Measurements from ENCODE around the gene S100Z. TPM values are rescaled to one million over a fixed set of nuclear protein-coding genes. Genes with fewer than 3 reads are reported as not detected.
"Not testable (repeated sequence)": the region's sequence is repeated elsewhere in the genome, so short reads cannot be mapped to it uniquely, and the experiment has no call there.

The S100Z gene
- total and polyA plus RNA-seq, 4 donors: 0.77 to 1.9 (median 1.5) TPM

DNA sequence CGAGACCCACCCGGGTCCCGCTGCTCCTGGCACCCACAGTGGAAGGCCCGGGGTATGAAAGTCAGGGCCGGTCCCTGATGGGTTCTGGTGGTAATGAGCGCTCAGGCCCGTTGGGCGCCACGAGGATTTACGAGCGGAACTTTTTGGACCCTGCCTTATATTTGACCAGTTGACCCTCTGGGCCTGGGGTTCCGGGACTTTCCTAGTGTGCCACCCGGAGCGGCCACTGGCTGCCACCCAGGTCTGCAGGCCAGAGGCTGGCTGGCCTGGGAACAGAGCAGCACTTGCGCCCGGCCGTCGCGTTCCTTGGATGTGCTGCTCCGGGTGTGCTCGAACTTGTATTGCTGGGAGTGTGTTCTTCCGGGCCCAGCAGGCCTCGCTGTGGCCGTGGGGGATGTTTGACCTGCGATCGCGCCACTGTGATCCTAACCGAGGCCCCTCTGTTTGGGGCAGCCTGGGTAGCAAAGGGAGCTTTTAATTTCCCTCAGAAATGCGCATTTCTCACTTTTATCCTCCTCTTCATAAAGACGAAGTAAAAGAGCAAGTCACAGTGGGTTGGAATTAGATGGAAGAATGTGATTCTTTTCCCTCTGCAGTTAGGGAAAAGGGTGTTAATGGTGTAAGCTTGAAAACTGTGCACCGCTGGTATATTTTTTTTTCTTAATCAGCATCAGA, 29.8 kb upstream of the S100Z start:
- Histone ChIP-seq H3K4me3 (peak overlapping the region; percentile 53), H3K27ac (ENCODE audit: low read depth in 1 of 2, low read length in 1 of 2) (no peak overlapping the region), H3K36me3 (ENCODE audit: control insufficient read depth in 4 of 4, insufficient read depth in 4 of 4, low read length in 4 of 4) (no peaks in the 10 kb centered on the region), H3K4me1 (ENCODE audit: control insufficient read depth in 5 of 5, insufficient read depth in 5 of 5, low read length in 5 of 5) (peaks cover 0 to 19% (median 0%) of the 10 kb centered on the region in 5 donors), H3K9ac (ENCODE audit: insufficient read depth in 1 of 2, low read length in 2 of 2) (peak overlapping the region; percentile 17 to 67), H3K27me3 (ENCODE audit: control insufficient read depth in 3 of 3, insufficient read depth in 3 of 3, low read length in 2 of 3) (peaks cover 0 to 10% (median 5%) of the 10 kb centered on the region in 3 donors), H3K9me3 (ENCODE audit: control insufficient read depth in 4 of 4, insufficient read depth in 3 of 4, low read length in 3 of 4) (no peaks in the 10 kb centered on the region)
- peak in 1 of 3 donors; percentile 9 for DNase-seq
- ATAC-seq (ENCODE audit: insufficient read depth, low FRiP score): peak; percentile 9
- TF ChIP-seq, protein P1, sequence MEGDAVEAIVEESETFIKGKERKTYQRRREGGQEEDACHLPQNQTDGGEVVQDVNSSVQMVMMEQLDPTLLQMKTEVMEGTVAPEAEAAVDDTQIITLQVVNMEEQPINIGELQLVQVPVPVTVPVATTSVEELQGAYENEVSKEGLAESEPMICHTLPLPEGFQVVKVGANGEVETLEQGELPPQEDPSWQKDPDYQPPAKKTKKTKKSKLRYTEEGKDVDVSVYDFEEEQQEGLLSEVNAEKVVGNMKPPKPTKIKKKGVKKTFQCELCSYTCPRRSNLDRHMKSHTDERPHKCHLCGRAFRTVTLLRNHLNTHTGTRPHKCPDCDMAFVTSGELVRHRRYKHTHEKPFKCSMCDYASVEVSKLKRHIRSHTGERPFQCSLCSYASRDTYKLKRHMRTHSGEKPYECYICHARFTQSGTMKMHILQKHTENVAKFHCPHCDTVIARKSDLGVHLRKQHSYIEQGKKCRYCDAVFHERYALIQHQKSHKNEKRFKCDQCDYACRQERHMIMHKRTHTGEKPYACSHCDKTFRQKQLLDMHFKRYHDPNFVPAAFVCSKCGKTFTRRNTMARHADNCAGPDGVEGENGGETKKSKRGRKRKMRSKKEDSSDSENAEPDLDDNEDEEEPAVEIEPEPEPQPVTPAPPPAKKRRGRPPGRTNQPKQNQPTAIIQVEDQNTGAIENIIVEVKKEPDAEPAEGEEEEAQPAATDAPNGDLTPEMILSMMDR (IDR thresholded peaks at IDR 0.05; ENCODE audit: control extremely low read depth, extremely low read depth): no peak
- 14 to 35% methylated on average over 31 of the region's 31 CpGs for WGBS, 2 donors

DNA sequence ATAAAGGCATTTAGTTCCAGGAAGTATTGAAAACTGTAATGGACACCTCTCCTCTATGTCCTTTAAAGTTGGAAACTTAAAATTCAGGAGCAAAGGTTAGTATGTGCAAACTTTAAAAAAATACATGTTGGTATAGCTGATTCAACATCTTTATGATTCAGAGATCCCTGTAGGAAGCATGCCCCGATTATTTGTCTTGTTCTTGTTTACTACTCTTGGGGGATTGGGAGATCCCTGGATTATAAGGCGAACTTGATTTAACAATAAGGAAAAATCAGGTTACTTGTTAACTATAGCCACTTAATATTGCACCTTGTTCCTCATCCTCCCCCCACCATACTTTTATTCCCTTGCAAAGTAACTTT, 29.3 kb upstream of the S100Z start:
- Histone ChIP-seq H3K27ac (ENCODE audit: low read depth in 1 of 2, low read length in 1 of 2) (no peak overlapping the region), H3K9me3 (ENCODE audit: control insufficient read depth in 4 of 4, insufficient read depth in 3 of 4, low read length in 3 of 4) (no peaks in the 10 kb centered on the region), H3K9ac (ENCODE audit: insufficient read depth in 1 of 2, low read length in 2 of 2) (no peak overlapping the region), H3K4me3 (no peak overlapping the region), H3K36me3 (ENCODE audit: control insufficient read depth in 4 of 4, insufficient read depth in 4 of 4, low read length in 4 of 4) (no peaks in the 10 kb centered on the region), H3K4me1 (ENCODE audit: control insufficient read depth in 5 of 5, insufficient read depth in 5 of 5, low read length in 5 of 5) (peaks cover 0 to 19% (median 0%) of the 10 kb centered on the region in 5 donors), H3K27me3 (ENCODE audit: control insufficient read depth in 3 of 3, insufficient read depth in 3 of 3, low read length in 2 of 3) (peaks cover 0 to 10% (median 5%) of the 10 kb centered on the region in 3 donors)
- TF ChIP-seq, protein P1 (IDR thresholded peaks at IDR 0.05; ENCODE audit: control extremely low read depth, extremely low read depth): no peak
- WGBS, 2 donors: 55 to 62% methylated on average over 2 of the region's 2 CpGs
- ATAC-seq (ENCODE audit: insufficient read depth, low FRiP score): no peak
- no peak for DNase-seq

DNA sequence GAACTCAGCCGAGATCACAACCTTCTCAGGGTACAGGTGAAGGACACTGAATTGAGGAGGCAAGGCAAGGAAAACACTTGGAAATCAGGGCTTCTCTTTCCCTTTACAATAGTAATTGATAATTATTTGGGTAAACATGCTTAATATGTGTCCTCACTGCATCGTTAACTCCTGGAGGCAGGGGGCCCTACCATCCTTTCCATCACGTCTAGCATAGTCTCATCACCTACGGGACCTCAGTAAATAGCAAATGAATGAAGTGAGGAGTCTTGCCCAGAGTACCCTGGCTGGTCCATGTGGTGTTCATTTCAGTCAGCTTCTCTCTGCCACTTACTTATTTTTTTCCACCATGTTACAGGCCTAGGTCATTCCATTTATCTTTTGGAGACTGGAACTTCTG, 28.7 kb upstream of the S100Z start:
- Histone ChIP-seq H3K36me3 (ENCODE audit: control insufficient read depth in 4 of 4, insufficient read depth in 4 of 4, low read length in 4 of 4) (no peaks in the 10 kb centered on the region), H3K27me3 (ENCODE audit: control insufficient read depth in 3 of 3, insufficient read depth in 3 of 3, low read length in 2 of 3) (peaks cover 0 to 10% (median 5%) of the 10 kb centered on the region in 3 donors), H3K9ac (ENCODE audit: insufficient read depth in 1 of 2, low read length in 2 of 2) (no peak overlapping the region), H3K4me1 (ENCODE audit: control insufficient read depth in 5 of 5, insufficient read depth in 5 of 5, low read length in 5 of 5) (peaks cover 0 to 19% (median 0%) of the 10 kb centered on the region in 5 donors), H3K4me3 (no peak overlapping the region), H3K9me3 (ENCODE audit: control insufficient read depth in 4 of 4, insufficient read depth in 3 of 4, low read length in 3 of 4) (no peaks in the 10 kb centered on the region), H3K27ac (ENCODE audit: low read depth in 1 of 2, low read length in 1 of 2) (no peak overlapping the region)
- DNase-seq (no peak), ATAC-seq (ENCODE audit: insufficient read depth, low FRiP score) (no peak)
- TF ChIP-seq, protein P1 (IDR thresholded peaks at IDR 0.05; ENCODE audit: control extremely low read depth, extremely low read depth): no peak
- WGBS, 2 donors: 62 to 80% methylated on average over 4 of the region's 4 CpGs

DNA sequence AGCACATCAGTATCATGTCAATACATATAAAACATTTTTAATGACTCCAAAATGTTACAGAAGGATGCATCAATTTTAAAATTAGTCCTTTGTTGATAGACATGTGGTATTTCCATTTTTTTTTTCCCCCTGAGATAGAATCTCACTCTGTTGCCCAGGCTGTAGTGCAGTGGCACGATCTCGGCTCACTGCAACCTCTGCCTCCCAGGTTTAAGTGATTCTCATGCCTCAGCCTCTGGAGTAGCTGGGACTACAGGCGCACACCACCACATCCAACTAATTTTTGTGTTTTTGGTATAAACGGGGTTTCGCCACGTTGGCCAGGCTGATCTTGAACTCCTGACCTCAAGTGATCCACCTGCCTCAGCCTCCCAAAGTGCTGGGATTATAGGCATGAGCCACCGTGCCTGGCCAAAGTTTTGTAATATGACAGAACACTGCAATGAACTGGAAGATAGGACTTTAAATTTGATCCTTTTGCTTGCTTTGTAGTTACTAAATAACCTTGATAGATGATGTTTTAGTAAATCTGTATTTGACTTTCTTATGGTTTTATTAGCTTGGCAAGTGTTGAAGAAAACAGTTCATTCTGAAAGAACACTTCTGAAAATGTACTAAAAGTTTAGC, 27.6 kb upstream of the S100Z start:
- H3K27me3 ChIP-seq (ENCODE audit: control insufficient read depth in 3 of 3, insufficient read depth in 3 of 3, low read length in 2 of 3); H3K36me3 ChIP-seq (ENCODE audit: control insufficient read depth in 4 of 4, insufficient read depth in 4 of 4, low read length in 4 of 4); H3K9ac ChIP-seq (ENCODE audit: insufficient read depth in 1 of 2, low read length in 2 of 2); H3K27ac ChIP-seq (ENCODE audit: low read depth in 1 of 2, low read length in 1 of 2); DNase-seq; H3K4me3 ChIP-seq; H3K9me3 ChIP-seq (ENCODE audit: control insufficient read depth in 4 of 4, insufficient read depth in 3 of 4, low read length in 3 of 4); ATAC-seq (ENCODE audit: insufficient read depth, low FRiP score): not testable (repeated sequence)
- 82 to 88% methylated on average over 7 of the region's 7 CpGs for WGBS, 2 donors
- H3K4me1 ChIP-seq (ENCODE audit: control insufficient read depth in 5 of 5, insufficient read depth in 5 of 5, low read length in 5 of 5): peaks cover 0 to 19% (median 0%) of the 10 kb centered on the region in 5 donors

DNA sequence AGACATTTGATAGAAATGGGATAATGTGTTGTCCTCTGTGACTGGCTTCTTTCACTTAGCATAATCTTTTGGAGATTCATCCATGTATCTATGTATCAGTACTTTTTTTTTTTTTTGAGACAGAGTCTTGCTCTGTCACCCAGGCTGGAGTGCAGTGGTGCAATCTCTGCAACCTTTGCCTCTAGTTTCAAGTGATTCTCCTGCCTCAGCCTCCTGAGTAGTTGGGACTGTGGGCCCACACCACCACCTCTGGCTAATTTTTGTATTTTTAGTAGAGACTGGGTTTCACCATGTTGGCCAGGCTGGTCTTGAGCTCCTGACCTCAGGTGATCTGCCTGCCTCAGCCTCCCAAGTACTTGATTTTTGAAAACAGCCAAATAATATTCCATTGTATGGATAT, 23.4 kb upstream of the S100Z start:
- not testable (repeated sequence) for H3K4me3 ChIP-seq; H3K27me3 ChIP-seq (ENCODE audit: control insufficient read depth in 3 of 3, insufficient read depth in 3 of 3, low read length in 2 of 3); ATAC-seq (ENCODE audit: insufficient read depth, low FRiP score)

More for the DNA sequence above, 23.4 kb upstream of the S100Z start:
- H3K4me1 ChIP-seq (ENCODE audit: control insufficient read depth in 5 of 5, insufficient read depth in 5 of 5, low read length in 5 of 5); H3K9ac ChIP-seq (ENCODE audit: insufficient read depth in 1 of 2, low read length in 2 of 2); DNase-seq; H3K27ac ChIP-seq (ENCODE audit: low read depth in 1 of 2, low read length in 1 of 2); H3K36me3 ChIP-seq (ENCODE audit: control insufficient read depth in 4 of 4, insufficient read depth in 4 of 4, low read length in 4 of 4); H3K9me3 ChIP-seq (ENCODE audit: control insufficient read depth in 4 of 4, insufficient read depth in 3 of 4, low read length in 3 of 4): not testable (repeated sequence)
